OCI-LY7 (cell line): ENCODE data around the gene RSPH6A.

Source experiments
- EZH2phosphoT487 ChIP-seq: fragments of 200-600 bp; sonication (generic); IDR thresholded peaks from 2 replicates; pipeline ENCODE4 v1.6.1; 2018; ENCODE audit warnings: low read depth, borderline replicate concordance, mild to moderate bottlenecking, mixed run types, antibody characterized with exemption, low read length, moderate library complexity, mixed read lengths
- TF ChIP-seq, protein P1 (sequence below): fragments of 200-600 bp; sonication (generic); conservative IDR thresholded peaks from 2 replicates; pipeline ENCODE4 v1.5.1; 2014; ENCODE audit warnings: mild to moderate bottlenecking, antibody characterized with exemption, low read length, moderate library complexity, mixed read lengths

DNA sequence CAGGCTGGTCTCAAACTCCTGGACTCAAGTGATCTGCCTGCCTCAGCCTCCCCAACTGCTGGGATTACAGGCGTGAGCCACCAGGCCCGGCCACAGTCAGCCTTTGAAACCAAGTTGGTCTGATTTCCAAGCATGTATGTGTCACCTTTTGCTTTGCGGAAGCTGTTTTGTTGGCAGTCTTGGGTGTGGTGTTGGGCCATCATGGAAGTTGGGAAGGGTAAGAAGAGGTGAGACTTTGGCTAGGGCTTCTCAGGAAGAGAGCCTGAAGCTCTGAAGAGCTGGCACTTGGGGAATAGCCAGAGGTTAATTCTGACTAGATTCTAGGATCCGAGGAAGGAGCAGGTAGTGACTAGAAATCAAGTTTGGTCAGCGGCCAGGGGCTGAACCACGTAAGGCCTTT is 2.8 kb downstream of the RSPH6A start:
- TF ChIP-seq, protein P1, sequence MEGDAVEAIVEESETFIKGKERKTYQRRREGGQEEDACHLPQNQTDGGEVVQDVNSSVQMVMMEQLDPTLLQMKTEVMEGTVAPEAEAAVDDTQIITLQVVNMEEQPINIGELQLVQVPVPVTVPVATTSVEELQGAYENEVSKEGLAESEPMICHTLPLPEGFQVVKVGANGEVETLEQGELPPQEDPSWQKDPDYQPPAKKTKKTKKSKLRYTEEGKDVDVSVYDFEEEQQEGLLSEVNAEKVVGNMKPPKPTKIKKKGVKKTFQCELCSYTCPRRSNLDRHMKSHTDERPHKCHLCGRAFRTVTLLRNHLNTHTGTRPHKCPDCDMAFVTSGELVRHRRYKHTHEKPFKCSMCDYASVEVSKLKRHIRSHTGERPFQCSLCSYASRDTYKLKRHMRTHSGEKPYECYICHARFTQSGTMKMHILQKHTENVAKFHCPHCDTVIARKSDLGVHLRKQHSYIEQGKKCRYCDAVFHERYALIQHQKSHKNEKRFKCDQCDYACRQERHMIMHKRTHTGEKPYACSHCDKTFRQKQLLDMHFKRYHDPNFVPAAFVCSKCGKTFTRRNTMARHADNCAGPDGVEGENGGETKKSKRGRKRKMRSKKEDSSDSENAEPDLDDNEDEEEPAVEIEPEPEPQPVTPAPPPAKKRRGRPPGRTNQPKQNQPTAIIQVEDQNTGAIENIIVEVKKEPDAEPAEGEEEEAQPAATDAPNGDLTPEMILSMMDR, result no peak
- no peak for TF ChIP-seq EZH2phosphoT487
